GM12864 (cell line): Measurements from ENCODE around the gene SLC19A1.

Experiments
- DNase-seq: peaks from one replicate; pipeline ENCODE4 v3.0.0-alpha.2; 2011; ENCODE audit warnings: low read depth
- H3K4me3 ChIP-seq: 2 replicates; pipeline ENCODE4 v1.5.1; 2011; ENCODE audit warnings: mild to moderate bottlenecking, low read depth, low read length, control low read depth
- TF ChIP-seq, protein P1 (sequence below): IDR thresholded peaks from 2 replicates; pipeline ENCODE4 v1.5.1; 2011; ENCODE audit warnings: low read depth, mild to moderate bottlenecking, moderate library complexity, low read length, control low read depth, inconsistent platforms; ENCODE audit errors: missing control alignments

The SLC19A1 gene

DNA sequence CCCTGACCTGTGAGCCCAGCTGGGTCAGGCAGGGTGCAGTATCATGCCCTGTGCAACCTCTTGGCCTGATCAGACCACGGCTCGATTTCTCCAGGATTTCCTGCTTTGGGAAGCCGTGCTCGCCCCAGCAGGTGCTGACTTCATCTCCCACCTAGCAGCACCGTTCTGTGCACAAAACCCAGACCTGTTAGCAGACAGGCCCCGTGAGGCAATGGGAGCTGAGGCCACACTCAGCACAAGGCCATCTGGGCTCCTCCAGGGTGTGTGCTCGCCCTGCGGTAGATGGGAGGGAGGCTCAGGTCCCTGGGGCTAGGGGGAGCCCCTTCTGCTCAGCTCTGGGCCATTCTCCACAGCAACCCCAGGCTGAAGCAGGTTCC, 29.6 kb downstream of the SLC19A1 start:
- no peak for DNase-seq
- no peak overlapping the region for H3K4me3 ChIP-seq
- TF ChIP-seq, protein P1, sequence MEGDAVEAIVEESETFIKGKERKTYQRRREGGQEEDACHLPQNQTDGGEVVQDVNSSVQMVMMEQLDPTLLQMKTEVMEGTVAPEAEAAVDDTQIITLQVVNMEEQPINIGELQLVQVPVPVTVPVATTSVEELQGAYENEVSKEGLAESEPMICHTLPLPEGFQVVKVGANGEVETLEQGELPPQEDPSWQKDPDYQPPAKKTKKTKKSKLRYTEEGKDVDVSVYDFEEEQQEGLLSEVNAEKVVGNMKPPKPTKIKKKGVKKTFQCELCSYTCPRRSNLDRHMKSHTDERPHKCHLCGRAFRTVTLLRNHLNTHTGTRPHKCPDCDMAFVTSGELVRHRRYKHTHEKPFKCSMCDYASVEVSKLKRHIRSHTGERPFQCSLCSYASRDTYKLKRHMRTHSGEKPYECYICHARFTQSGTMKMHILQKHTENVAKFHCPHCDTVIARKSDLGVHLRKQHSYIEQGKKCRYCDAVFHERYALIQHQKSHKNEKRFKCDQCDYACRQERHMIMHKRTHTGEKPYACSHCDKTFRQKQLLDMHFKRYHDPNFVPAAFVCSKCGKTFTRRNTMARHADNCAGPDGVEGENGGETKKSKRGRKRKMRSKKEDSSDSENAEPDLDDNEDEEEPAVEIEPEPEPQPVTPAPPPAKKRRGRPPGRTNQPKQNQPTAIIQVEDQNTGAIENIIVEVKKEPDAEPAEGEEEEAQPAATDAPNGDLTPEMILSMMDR: no peak

DNA sequence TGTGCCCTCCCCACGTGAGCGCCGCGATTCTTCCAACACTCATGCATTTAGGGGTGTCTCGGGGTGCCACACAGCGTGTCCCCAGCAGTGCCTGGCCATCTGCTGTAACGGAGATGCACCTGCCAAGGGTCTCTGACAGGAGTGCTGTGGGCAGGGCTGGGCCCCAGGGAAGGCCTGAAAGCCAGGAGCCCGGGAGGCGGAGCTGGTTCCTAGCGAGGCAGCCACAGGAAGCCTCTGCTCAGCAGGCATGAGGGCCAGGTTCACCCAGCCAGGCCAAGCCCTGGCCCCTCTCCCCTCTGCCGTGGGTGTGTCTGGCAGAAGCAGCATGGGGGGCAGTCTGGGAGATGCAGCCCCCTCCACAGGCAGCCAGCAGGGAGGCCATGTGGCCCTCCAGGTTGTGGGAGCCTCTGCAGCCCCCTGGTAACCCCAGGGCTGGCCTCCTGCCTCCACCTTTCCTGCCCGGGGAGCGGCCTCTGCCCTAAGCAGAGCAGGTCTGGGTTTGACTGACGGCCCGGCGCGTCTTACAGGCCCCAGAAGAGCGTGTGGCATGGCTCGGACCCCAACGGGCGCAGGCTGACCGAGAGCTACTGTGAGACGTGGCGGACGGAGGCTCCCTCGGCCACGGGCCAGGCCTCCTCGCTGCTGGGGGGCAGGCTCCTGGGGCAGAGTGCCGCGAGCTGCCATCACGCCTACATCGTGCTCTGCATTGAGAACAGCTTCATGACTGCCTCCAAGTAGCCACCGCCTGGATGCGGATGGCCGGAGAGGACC, 30.4 kb downstream of the SLC19A1 start:
- TF ChIP-seq, protein P1: no peak
- H3K4me3 ChIP-seq: no peak overlapping the region
- no peak for DNase-seq

DNA sequence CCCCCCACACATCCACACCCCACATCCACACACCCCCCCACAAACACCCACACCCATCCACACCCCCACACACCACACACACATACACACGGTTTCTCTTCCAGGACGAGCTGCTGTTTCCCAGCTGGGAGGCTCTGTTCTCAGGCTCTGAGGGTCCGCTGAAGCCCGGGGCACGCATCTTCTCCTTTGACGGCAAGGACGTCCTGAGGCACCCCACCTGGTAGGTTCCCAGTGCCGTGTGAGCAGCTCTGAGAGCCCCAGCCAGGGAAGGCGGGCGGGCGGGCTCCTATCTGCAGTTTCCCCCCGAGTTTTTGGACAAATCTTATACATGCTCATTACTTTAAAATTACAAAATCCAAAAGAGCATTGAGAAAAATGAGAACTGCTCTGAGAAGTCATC, 31.2 kb downstream of the SLC19A1 start:
- TF ChIP-seq, protein P1: no peak
- DNase-seq: no peak

DNA sequence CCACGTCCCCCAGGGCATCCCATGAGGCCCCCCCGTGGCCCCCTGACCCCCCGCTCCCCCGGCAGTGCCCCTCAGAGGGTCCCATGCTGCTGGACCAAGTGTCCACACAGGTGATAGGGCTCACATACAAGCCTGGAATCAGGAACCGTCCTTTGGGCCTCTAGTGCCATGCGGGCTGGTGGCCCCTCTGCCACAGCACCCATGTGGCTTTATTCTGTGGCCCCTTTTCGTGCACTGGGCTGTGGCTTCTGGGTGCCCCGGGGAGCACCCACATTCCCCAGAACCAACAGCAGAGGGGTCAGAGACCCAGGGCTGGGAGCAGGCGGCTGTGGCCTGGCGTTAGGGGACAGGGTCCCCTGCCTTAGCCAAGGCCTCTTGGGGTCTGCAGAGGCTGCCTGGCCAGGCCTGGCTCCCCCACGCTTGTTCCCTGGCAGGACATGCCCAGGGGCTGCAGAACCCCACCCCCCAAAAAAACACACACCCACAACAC, 31.7 kb downstream of the SLC19A1 start:
- TF ChIP-seq, protein P1: no peak
- no peak for DNase-seq
- no peak overlapping the region for H3K4me3 ChIP-seq

More for the DNA sequence above, 31.2 kb downstream of the SLC19A1 start:
- H3K4me3 ChIP-seq: no peak overlapping the region

DNA sequence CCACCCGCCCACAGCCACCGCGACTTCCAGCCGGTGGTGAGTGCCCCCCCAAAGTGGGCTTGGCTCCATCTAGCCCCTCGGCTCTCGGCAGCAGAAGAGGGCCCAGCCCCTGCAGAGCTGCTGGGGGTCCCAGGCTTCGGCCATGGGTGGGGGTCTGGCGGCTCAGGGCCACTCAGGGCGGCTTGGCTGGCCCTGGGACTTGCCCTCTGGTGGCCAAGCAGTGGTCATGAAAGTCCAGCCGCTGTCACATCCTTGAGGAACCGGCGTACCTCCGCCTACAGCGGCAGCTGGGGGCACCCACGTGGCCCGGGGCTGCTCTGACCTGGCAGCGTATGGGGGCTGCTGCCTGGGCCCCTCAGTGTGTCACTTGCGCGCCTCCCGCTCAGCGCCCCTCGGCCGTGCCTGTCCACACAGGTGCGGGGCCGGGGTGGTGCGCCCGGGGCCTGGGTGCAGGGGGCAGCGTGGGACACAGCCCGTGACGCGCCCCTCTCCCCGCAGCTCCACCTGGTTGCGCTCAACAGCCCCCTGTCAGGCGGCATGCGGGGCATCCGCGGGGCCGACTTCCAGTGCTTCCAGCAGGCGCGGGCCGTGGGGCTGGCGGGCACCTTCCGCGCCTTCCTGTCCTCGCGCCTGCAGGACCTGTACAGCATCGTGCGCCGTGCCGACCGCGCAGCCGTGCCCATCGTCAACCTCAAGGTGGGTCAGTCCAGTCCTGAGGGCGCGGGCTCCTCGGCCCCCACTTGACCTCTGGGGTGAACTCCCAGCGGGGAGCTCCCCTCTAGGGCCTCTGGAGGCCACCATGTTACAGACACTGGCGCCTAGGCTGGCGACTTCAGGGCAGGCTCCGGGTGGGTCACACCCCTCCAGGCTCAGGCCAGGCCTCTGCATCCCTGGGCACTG, 32.4 kb downstream of the SLC19A1 start:
- no peak for DNase-seq
- H3K4me3 ChIP-seq: no peak overlapping the region
- TF ChIP-seq, protein P1: no peak

DNA sequence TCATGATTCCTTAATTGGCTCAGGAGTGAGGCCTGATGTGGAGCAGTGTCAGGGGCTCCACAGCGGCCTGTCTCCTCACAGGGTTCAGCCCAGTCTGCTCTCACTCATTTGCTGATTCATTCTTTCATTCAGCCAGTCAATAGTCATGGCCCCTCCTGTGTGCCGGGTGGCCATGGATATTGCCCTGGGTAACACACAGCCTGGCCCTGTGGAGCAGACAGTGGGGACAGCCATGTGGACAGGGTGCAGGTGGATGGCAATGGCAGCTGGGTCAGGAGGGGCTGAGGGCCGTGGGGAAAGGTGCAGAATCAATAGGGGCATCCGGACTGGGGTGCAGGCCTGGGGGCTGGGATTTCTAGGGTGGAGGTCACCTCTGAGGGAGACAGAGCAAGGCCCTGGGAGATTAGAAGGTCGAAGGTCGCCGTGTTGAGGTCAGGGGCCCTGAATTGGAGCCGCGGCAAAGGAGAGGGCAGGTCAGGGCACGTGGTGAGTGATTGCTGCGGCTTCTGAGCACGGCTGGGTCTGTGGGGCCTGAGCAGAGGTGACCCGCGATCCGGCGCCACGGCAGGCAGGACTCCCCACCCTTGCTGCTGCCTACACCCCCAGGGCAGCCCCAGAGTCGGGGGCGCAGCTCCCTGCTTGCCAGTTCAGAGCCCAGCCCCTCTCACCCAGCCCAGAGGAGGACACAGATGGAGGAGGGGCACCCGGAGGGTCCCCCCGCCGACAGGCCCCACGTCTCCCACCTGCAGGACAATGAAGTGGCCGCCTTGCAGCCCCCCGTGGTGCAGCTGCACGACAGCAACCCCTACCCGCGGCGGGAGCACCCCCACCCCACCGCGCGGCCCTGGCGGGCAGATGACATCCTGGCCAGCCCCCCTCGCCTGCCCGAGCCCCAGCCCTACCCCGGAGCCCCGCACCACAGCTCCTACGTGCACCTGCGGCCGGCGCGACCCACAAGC, 33.4 kb downstream of the SLC19A1 start:
- DNase-seq: no peak
- no peak overlapping the region for H3K4me3 ChIP-seq
- TF ChIP-seq, protein P1: no peak
